GM18858 (cell line): ENCODE data around the gene PARP6.

Source experiments
- ATAC-seq: cut with Tn5 transposase; IDR thresholded peaks from one replicate; pipeline ENCODE4 v1.9.1; 2021; ENCODE audit not compliant: unreplicated experiment

PARP6 gene

DNA sequence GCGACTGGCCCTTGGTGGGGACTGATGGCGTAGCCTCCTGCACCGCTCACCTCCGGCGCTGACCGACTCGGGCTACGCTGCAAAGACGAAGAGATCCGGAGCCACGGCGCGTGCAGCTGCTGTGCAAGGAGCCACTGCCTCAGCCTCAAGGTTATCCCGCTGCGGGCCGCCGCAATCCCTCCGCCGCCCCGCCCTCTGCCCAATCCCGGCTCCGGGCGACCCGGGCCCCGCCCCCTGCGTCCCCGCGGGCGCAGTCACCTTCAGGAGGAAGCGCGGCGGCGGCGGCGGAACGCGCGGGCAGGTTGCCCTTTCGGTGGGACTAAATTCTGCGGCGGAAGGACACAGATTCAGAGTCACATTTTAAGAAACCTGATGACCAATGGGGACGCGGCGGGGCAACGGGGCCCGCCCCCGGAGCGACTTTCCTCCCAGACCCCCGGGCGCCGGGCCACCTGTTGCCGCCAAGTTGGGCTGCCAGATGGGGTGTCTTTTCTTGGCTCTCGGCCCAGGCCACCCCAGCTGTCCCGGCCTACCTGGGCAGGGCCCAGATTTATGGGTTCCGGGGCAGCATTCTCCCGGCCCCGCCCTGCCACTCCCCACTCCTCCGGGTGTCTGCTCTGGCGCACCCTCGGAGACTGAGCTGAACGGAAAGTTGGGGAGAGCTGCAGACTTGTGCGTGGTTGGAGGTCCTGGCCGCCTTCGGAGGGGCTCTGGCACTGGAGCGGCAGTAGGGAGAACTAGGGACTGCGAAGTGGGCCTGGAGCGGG is 41.1 kb downstream of the PARP6 start, which contains the start of gene PKM:
Gene PKM (minus strand): TSS at position 125 of the 767 bp plus-strand sequence. CDS start 12,093 bp downstream, outside the sequence.
- no peak for ATAC-seq

GRCh38 chr15:72230197-72231065 is 41.9 kb downstream of the PARP6 start:
- no peak for ATAC-seq

DNA sequence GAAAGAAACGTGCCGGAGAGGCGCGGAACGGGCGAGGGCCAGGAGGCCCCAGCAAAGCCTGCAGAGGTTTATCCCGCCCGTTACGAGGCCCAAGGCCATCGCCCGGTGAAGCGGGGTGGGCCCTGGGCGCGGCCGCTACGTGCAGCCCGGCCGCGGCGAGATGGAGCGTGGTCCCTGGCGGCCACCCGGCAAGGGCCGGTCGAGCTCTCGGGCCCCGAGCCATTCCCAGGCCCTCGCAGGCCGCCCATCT is 42.5 kb downstream of the PARP6 start:
- no peak for ATAC-seq

GRCh38 chr15:72229076-72229946 is 43.0 kb downstream of the PARP6 start:
- ATAC-seq: no peak

DNA sequence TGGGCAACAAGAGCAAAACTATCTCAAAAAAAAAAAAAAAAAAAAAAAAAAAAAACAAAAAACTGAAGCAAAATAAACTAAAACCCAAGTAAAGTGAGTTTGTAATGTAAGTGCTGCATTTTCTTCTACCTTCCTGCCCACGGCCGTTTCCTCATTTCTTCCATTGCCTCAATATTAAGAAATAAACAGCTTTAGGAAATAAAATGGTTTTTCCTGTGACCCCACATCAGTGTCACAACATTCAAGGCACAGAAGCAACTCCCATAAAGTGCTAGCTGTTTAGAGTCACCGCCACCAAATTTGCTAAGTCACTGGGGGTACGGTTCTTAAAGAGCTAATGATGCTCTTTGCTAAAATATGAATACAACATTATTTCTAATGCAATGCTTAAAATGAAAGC is 44.6 kb downstream of the PARP6 start:
- ATAC-seq: no peak

DNA sequence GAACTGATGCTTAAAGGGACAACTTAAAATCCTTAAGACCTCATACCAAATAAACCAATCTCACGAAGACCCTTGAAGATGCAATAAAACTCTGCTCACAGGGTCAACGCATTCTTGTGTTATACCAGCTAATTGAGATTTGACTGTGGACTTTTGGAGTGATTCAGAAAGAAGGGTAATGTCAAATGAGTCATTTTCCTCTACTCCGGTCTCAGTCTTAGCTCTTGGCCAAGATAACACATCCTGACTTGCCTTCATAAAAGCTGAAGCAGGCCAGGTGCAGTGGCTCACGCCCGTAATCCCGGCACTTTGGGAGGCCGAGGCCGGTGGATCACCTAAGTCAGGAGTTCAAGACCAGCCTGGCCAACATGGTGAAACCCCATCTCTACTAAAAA is 45.2 kb downstream of the PARP6 start:
- no peak for ATAC-seq

GRCh38 chr15:72223278-72223677 is 49.1 kb downstream of the PARP6 start:
- ATAC-seq: no peak

DNA sequence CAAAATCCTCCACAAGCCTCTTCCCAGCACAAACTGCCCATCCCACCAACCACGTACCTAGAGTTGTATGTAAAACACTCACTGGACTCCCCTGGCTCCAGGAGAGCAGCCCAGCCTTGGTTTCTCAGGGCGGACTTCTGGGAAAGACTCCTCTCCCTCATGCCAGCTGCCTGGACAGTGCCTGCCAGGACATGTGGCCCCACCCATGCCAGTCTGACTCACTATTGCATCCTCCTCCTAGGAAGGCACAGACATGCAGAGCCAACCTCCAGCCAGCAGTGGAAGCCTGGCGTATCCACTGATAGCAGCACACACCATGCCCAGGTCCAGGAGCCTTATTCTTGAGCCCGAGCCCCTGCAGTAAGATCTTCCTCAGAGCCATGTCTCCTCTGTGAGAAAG is 50.0 kb downstream of the PARP6 start:
- ATAC-seq: no peak

- no peak for ATAC-seq
Measured at GRCh38 chr15:72220687-72221086, 51.7 kb downstream of the PARP6 start.

- ATAC-seq: no peak
Measured at GRCh38 chr15:72217216-72217615, 55.1 kb downstream of the PARP6 start.

GRCh38 chr15:72216079-72216478 is 56.3 kb downstream of the PARP6 start:
- ATAC-seq: no peak

- no peak for ATAC-seq
Measured at GRCh38 chr15:72207558-72208085, 64.7 kb downstream of the PARP6 start.

GRCh38 chr15:72206677-72207000 is 65.7 kb downstream of the PARP6 start:
- no peak for ATAC-seq

DNA sequence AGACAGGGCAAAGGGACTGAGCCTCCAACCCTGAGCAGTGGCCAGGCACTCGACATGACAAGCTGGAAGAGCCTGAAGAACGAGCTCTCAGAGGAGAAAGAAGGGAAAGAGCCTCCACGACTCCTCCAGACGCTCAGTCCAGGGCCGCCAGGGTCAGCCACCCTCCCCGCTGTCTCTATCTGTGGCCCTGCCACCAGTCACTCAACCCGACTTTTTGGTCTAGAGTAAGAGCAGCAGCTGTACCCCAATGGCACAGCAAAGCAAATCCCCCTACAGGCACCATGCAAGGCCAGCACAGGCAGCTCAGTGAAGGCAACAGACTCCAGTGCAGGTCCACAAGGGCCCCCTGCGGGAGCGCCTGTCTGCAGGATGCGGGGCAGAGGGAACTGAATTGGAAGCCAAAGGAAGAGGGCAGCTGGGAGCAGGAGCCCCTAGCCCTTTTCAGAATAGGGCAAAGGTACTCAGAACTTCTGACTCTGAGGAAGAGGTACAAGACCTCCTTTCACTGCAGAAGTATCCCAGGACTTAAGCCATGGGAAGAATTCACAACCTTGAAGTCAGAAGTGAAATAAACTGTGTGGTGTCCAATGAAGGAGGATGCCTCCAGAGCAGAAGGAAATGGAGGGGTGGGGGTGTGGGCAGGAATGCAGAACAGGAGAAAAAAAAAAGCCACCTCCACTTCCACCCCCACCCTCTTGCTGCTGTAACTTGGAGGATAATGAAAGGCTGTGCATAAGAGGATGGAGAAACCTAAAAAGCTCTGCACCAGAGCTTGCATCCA is 66.3 kb downstream of the PARP6 start:
- ATAC-seq: no peak

DNA sequence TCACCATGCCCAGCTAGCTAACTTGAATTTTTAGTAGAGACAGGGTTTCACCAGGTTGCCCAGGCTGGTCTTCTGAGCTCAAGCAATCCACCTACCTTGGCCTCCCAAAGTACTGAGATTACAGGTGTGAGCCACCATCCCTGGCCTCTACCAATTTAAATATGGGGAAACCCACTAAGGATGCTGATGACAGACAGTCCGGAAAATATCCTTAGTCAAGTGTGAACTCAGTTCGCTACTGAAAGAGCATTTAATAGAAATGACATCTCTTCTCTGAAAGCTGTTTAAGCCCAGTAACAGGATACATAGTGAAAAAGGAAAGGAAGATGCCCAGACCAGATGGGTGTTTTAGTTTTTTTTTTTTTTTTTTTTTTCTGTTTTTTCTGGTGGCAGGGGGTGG is 67.1 kb downstream of the PARP6 start:
- ATAC-seq: no peak

DNA sequence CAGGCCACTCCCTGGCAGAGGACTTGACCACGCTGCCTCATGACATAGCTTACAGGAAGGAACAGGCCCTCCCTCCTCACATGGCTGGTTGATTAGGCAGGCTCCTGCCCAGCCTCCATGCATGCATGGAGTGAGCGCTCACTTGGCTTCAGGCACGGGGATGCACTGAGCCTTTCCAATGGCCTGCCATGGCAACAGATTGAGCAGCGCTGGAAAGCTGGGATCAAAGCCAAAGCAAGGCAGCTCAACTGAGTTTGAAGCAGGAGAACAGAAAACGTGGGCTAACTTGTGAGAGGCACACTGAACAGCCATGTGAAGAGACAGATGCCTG is 68.9 kb downstream of the PARP6 start:
- ATAC-seq: no peak

- no peak for ATAC-seq
Measured at GRCh38 chr15:72202801-72203506, 69.4 kb downstream of the PARP6 start.

DNA sequence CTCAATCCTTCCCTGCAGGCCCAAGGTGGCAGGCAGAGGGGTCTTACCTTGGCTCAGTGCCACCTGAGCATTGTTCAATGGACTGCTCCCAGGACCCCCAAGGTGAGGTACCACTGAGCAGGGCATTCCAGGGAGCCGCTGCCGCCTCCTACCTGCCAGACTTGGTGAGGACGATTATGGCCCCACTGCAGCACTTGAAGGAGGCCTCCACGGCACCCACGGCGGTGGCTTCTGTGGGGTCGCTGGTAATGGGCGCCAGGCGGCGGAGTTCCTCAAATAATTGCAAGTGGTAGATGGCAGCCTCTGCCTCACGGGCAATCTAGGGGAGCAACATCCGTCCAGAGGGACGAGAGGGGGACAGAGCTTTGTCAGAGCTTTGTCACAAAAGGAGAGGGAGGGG is 70.1 kb downstream of the PARP6 start:
- no peak for ATAC-seq

DNA sequence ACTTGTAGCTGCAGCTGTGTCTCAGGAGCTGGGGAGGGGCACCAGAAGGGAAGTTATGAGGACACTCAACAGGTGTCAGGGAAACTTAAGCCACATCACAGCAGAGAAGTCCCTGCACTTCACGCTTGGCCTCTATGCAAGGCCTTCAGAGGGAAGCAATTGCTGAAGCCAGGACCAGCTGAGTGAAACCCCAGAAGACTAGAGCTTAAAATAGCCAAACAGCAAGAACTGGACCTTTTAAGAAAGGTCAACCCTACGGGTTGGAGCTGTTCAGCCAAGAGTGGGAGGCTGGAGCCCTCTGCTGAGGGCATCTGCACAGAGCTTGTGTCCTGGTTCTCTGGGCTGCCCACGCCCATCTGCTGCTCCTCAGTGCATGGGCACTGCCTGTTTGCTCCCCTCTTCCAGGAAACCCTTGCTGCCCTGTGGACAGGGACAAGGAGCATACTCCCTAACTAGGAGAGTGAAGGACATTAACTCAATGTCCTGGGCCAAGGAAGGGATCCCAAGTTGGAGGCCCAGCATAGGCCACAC is 70.9 kb downstream of the PARP6 start:
- ATAC-seq: no peak
